Upper lobe of right lung (tissue), 1 donor: ENCODE data around the gene CARS1. TPM values are rescaled to one million over a fixed set of nuclear protein-coding genes. Genes with fewer than 3 reads are reported as not detected.

ENCODE experiments used
- ATAC-seq: fragments of 200-7000 bp; cut with Tn5 transposase; one replicate; pipeline ENCODE4 v1.9.1; 2020; ENCODE audit warnings: mild to moderate bottlenecking, moderate library complexity
- DNase-seq: peaks from one replicate; pipeline ENCODE4 v3.0.0-alpha.2; 2020
- H3K27ac ChIP-seq: fragments of 200-600 bp; one replicate; pipeline ENCODE4 v1.8.0; 2022
- H3K27me3 ChIP-seq: fragments of 200-600 bp; one replicate; pipeline ENCODE4 v1.8.0; 2022; ENCODE audit warnings: mild to moderate bottlenecking
- H3K36me3 ChIP-seq: fragments of 200-600 bp; one replicate; pipeline ENCODE4 v1.8.0; 2022
- H3K4me1 ChIP-seq: fragments of 200-600 bp; one replicate; pipeline ENCODE4 v1.8.0; 2022
- H3K4me3 ChIP-seq: fragments of 200-600 bp; one replicate; pipeline ENCODE4 v1.8.0; 2022; ENCODE audit warnings: mild to moderate bottlenecking
- H3K9me3 ChIP-seq: fragments of 200-600 bp; one replicate; pipeline ENCODE4 v1.8.0; 2022
- intact Hi-C: fragments of 100-400 bp; cut with DNase I; formaldehyde crosslinking; loops from one replicate; pipeline ENCODE4 v1.11.0; 2022
- total RNA-seq: library from RNA; stranded (reverse); fragmentation: NEBNext Ultra II Directional; extraction: Animal tissue kit (Norgen Biotek cat#: 25700); gene quantifications from one replicate; pipeline ENCODE4 v1.2.1, GENCODE V29; 2021
- TF ChIP-seq, protein P1 (sequence below): fragments of 200-600 bp; IDR thresholded peaks from one replicate; pipeline ENCODE4 v1.8.0; 2022; ENCODE audit warnings: antibody characterized with exemption
- donor health status: DM: no; HTN: yes; CAD: no; lungs with severe emphysema.

The CARS1 gene
- total RNA-seq, 1 donor from 2014 or later, result 34.6 TPM

DNA sequence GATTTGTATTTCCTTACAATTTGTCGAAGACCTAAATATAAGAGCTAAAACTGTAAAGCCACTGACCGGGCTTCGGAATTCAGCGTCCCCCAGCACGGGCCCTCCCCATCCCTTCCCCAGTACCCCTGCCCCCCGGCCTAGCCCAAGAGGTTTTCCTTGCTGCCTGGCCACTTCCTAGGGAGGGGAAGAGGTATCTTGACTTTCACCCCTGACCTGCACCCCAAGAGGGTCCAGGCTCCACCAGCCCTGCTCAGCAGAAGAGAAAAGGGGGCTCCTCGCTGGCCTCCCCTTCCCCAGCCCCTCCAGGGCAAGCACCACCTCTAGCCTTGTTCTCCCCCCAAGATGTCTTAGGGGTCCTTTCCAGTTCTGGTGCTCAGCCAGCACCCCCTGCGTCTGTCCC is 26.1 kb upstream of the CARS1 start:
- no peak overlapping the region for H3K4me3 ChIP-seq
- intact Hi-C loops, result no loop called here
- no peak overlapping the region for H3K27ac ChIP-seq
- no peak for DNase-seq
- TF ChIP-seq, protein P1, sequence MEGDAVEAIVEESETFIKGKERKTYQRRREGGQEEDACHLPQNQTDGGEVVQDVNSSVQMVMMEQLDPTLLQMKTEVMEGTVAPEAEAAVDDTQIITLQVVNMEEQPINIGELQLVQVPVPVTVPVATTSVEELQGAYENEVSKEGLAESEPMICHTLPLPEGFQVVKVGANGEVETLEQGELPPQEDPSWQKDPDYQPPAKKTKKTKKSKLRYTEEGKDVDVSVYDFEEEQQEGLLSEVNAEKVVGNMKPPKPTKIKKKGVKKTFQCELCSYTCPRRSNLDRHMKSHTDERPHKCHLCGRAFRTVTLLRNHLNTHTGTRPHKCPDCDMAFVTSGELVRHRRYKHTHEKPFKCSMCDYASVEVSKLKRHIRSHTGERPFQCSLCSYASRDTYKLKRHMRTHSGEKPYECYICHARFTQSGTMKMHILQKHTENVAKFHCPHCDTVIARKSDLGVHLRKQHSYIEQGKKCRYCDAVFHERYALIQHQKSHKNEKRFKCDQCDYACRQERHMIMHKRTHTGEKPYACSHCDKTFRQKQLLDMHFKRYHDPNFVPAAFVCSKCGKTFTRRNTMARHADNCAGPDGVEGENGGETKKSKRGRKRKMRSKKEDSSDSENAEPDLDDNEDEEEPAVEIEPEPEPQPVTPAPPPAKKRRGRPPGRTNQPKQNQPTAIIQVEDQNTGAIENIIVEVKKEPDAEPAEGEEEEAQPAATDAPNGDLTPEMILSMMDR, result no peak
- no peaks in the 10 kb centered on the region for H3K27me3 ChIP-seq
- H3K36me3 ChIP-seq, result no peaks in the 10 kb centered on the region
- no peaks in the 10 kb centered on the region for H3K9me3 ChIP-seq
- no peaks in the 10 kb centered on the region for H3K4me1 ChIP-seq
- no peak for ATAC-seq

DNA sequence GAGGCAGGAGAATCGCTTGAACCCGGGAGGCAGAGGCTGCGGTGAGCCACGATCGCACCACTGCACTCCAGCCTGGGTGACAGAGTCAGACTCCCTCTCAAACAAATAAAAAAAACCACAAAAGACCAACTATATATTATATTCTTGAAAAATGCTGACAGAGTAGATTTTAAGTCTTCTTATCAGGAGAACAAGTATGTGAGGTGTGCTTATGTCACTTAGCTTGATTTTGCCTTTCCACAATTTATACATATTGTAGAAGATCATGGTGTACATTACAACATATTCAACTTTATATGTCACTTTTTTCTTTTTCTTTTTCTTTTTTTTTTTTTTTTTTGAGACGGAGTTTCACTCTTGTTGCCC is 24.1 kb upstream of the CARS1 start:
- Histone ChIP-seq H3K27me3 (no peaks in the 10 kb centered on the region), H3K4me1 (no peaks in the 10 kb centered on the region), H3K36me3 (no peaks in the 10 kb centered on the region), H3K27ac (no peak overlapping the region), H3K9me3 (no peaks in the 10 kb centered on the region), H3K4me3 (no peak overlapping the region)
- intact Hi-C loops, result no loop called here
- ATAC-seq (no peak), DNase-seq (no peak)
- TF ChIP-seq, protein P1, result no peak

GRCh38 chr11:3080733-3081385 is 23.6 kb upstream of the CARS1 start:
- Histone ChIP-seq H3K27ac (no peak overlapping the region), H3K4me1 (no peaks in the 10 kb centered on the region), H3K27me3 (no peaks in the 10 kb centered on the region), H3K36me3 (no peaks in the 10 kb centered on the region), H3K9me3 (no peaks in the 10 kb centered on the region), H3K4me3 (no peak overlapping the region)
- intact Hi-C loops, result no loop called here
- TF ChIP-seq, protein P1, result no peak
- no peak for DNase-seq
- ATAC-seq, result no peak

GRCh38 chr11:3080104-3080503 is 22.9 kb upstream of the CARS1 start:
- Histone ChIP-seq H3K36me3 (no peaks in the 10 kb centered on the region), H3K27ac (no peak overlapping the region), H3K4me3 (no peak overlapping the region), H3K27me3 (no peaks in the 10 kb centered on the region), H3K4me1 (no peaks in the 10 kb centered on the region), H3K9me3 (no peaks in the 10 kb centered on the region)
- TF ChIP-seq, protein P1, result no peak
- no peak for ATAC-seq
- DNase-seq, result no peak
- intact Hi-C loops, result no loop called here

GRCh38 chr11:3077846-3078440 is 20.7 kb upstream of the CARS1 start:
- Histone ChIP-seq H3K27ac (no peak overlapping the region), H3K4me1 (no peaks in the 10 kb centered on the region), H3K36me3 (no peaks in the 10 kb centered on the region), H3K27me3 (no peaks in the 10 kb centered on the region), H3K9me3 (no peaks in the 10 kb centered on the region), H3K4me3 (no peak overlapping the region)
- ATAC-seq, result no peak
- intact Hi-C loops, result no loop called here
- no peak for DNase-seq
- TF ChIP-seq, protein P1, result no peak
